GM23248 (cell line): ENCODE measurements around the gene WEE2.

Experiments used
- EZH2 ChIP-seq: fragments of 200-600 bp; sonication (generic); IDR thresholded peaks from 2 replicates; pipeline ENCODE4 v1.6.1; 2018; ENCODE audit warnings: antibody characterized with exemption, mild to moderate bottlenecking; ENCODE audit not compliant: insufficient read depth, poor library complexity, severe bottlenecking
- EZH2phosphoT487 ChIP-seq: fragments of 200-600 bp; sonication (generic); IDR thresholded peaks from 2 replicates; pipeline ENCODE4 v1.6.1; 2018; ENCODE audit warnings: antibody characterized with exemption, moderate library complexity, mild to moderate bottlenecking, low read depth; ENCODE audit not compliant: insufficient read depth

- TF ChIP-seq EZH2phosphoT487 (no peak), EZH2 (no peak)
These were observed 2.1 kb downstream of the WEE2 start for GRCh38 chr7:141710301-141710700.
